ENCODE measurements around the gene OLIG2. TPM values are rescaled to one million over a fixed set of nuclear protein-coding genes. Genes with fewer than 3 reads are reported as not detected.

OLIG2 gene
- total RNA-seq, 1 donor from 2014 or later = not detected

- no peak for DNase-seq
- intact Hi-C loops (cut with micrococcal nuclease) = no loop called here
- ATAC-seq = no peak
Measured at GRCh38 chr21:33029975-33030461, 4.3 kb downstream of the OLIG2 start.

- DNase-seq = no peak
- intact Hi-C loops (cut with micrococcal nuclease) = no loop called here
- no peak for ATAC-seq
Measured at GRCh38 chr21:33030633-33031032, 4.9 kb downstream of the OLIG2 start.

- DNase-seq (no peak), ATAC-seq (no peak)
- intact Hi-C loops (cut with micrococcal nuclease) = no loop called here
Measured at GRCh38 chr21:33031152-33031911, 5.6 kb downstream of the OLIG2 start.

DNA sequence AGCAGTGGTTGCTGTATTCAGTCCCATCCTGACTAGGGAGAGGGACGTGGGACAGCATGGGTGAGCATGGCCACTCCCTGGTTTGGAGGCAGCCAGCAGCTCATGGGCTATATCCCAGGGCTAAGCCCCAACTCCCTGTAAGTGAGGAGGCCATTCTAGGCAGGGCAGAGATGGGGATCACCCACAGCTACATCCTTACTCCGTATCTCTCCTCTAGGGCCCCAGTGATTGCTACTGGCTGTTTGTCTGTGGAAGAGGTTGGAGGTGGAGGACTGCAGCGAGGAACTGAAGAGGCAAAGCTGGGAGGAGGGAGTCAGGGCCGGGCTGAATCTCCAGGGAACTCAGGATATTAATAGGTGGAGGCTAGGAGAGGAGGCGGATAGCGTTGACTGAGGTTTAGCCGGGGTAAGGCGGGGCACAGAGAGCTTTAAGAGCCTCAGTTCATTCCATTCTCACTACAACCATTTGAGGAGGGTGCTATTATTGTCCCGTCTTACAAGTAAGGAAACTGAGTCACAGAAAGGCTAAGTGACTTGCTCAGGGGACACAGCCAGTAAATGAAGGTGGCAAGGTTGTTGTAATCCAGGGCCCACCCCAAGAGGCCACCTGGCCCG, 6.8 kb downstream of the OLIG2 start:
- intact Hi-C loops (cut with micrococcal nuclease) = no loop called here
- no peak for DNase-seq
- ATAC-seq = no peak

GRCh38 chr21:33033094-33033951, 7.6 kb downstream of the OLIG2 start:
- intact Hi-C loops (cut with micrococcal nuclease) = no loop called here
- ATAC-seq = no peak
- no peak for DNase-seq

DNA sequence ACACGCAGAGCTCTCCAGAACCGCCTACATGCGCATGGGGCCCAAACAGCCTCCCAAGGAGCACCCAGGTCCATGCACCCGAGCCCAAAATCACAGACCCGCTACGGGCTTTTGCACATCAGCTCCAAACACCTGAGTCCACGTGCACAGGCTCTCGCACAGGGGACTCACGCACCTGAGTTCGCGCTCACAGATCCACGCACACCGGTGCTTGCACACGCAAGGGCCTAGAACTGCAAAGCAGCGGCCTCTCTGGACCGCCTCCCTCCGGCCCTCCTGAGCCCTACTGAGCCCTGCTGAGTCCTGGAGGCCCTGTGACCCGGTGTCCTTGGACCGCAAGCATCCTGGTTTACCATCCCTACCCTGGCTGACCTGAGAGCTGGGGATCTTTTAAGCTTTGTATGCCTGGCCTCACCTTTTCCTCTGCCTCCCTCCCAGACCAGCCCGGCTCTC, 8.3 kb downstream of the OLIG2 start:
- intact Hi-C loops (cut with micrococcal nuclease) = no loop called here
- ATAC-seq (no peak), DNase-seq (no peak)

DNA sequence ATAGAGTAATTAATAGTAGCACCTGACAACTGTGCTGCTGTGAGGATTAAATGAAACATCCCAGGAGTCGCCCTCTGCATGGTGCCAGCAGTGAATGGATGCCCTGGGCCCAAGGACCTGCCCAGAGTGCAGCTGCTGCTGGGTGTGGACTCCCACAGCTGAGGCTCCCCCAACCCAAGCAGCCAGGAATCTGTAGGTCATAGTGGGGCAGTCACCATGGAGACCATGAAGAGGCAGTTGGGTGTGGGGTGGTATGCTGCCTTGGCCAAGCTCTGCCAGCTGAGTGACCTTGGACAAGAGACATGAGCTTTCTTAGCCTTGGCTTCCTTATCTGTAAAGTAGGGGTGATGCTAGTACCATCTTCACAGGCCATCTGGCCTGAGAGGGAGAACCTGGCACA, 9.4 kb downstream of the OLIG2 start:
- no peak for DNase-seq
- intact Hi-C loops (cut with micrococcal nuclease) = no loop called here
- no peak for ATAC-seq

GRCh38 chr21:33036430-33037162, 10.9 kb downstream of the OLIG2 start:
- intact Hi-C loops (cut with micrococcal nuclease) = no loop called here
- ATAC-seq (peak; percentile 64), DNase-seq (peak; percentile 50)

GRCh38 chr21:33037501-33037900, 11.8 kb downstream of the OLIG2 start:
- no peak for ATAC-seq

DNA sequence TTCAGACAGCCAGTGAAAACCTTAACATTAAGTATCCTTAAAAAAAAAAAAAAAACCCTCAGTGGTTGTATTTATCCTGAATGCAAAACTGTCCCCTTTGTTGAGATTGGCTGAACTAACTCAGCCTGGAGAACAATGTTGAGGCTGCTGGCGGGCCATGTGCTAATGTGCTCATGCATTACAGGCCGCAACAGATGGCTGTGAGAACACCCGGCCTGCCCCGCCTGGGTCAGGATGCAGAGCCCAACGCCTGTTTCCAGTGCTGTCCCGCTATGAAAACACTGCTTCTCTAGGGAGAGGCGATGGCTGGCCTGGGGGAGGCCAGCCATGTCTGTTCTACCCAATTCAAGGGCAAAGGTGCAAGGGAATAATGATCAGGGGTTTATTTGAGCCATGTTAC, 13.8 kb downstream of the OLIG2 start:
- intact Hi-C loops (cut with micrococcal nuclease) = no loop called here
- no peak for DNase-seq
- ATAC-seq = no peak

More at GRCh38 chr21:33037501-33037900, 11.8 kb downstream of the OLIG2 start:
- intact Hi-C loops (cut with micrococcal nuclease) = no loop called here
- no peak for DNase-seq

GRCh38 chr21:33040215-33040614, 14.5 kb downstream of the OLIG2 start:
- intact Hi-C loops (cut with micrococcal nuclease) = no loop called here
- no peak for ATAC-seq

GRCh38 chr21:33041981-33042380, 16.2 kb downstream of the OLIG2 start:
- ATAC-seq (no peak), DNase-seq (no peak)
- intact Hi-C loops (cut with micrococcal nuclease) = no loop called here

More at GRCh38 chr21:33040215-33040614, 14.5 kb downstream of the OLIG2 start:
- no peak for DNase-seq

DNA sequence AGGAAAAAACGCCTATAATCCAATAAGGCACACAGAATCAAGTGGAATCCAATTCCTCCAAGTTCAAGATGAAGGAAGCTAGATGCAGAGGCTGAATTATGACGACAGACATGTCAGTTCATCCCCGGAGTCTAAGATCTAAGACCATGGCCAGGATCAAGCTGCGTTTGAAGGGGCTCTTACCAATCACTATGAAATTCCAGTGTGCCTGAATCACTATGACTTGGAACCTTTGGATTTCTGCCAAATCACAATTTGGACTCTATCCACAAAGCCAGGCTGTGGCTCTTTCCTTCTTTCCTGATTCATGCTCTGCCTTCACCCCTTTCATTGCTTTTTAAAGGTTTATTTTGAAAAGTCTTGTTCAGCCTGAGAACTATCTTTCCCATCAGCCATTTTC, 17.1 kb downstream of the OLIG2 start:
- intact Hi-C loops (cut with micrococcal nuclease) = no loop called here
- ATAC-seq (no peak), DNase-seq (no peak)

- no peak for DNase-seq
- no peak for ATAC-seq
- intact Hi-C loops (cut with micrococcal nuclease) = no loop called here
Measured at GRCh38 chr21:33046455-33046854, 20.7 kb downstream of the OLIG2 start.

DNA sequence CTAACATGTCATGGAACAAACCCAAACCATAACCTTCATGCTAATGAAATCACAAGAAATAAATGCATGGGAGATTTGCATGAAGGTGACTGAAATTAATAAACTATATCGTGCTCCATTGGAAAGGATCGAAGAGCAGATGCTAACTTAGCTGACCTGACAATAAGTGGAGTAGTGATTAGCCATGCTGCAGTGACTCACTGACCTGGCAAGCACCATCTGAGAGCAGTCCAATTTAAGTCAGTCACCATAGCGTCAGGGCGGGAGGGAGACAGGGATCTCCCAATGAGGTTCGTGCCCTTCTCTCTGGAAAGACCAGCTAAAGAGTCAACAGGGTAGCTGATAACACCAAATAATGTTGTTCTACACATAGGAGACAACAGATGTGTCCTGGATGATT, 21.5 kb downstream of the OLIG2 start:
- DNase-seq (no peak), ATAC-seq (peak; percentile 70)
- intact Hi-C loops (cut with micrococcal nuclease) = no loop called here

- ATAC-seq = peak; percentile 75
- intact Hi-C loops (cut with micrococcal nuclease) = no loop called here
- peak; percentile 48 for DNase-seq
Measured at GRCh38 chr21:33051925-33052324, 26.2 kb downstream of the OLIG2 start.

GRCh38 chr21:33053951-33054350, 28.2 kb downstream of the OLIG2 start:
- DNase-seq (no peak), ATAC-seq (no peak)
- intact Hi-C loops (cut with micrococcal nuclease) = no loop called here

- intact Hi-C loops (cut with micrococcal nuclease) = no loop called here
- ATAC-seq (no peak), DNase-seq (no peak)
Measured at GRCh38 chr21:33055991-33056390, 30.3 kb downstream of the OLIG2 start.

DNA sequence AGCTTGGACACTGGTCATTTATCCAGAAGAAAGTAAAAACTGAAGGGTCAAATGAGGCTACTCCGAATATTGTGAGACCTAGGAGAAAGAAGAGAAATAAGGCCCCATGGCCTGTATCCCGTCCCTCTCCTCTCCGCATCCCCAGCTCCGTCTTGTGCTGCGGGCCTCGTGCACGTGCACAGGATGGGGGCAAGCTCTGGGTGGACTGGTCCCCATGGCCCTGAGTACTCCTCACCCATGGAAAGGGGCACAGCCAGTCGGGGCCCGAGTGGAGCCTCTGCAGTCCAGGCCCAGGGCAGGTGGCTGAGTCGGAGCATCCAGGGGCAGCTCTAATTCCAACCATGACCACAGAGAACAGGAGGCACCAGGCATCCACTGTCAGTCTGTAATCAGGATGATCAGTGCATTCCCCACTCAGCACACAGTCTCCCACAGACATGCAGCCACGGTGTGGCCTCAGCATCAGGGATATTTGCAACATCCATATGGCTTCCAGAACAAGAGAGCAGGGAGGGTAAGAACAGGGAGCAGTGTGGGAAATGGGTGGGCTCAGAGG, 31.7 kb downstream of the OLIG2 start:
- DNase-seq (no peak), ATAC-seq (no peak)
- intact Hi-C loops (cut with micrococcal nuclease) = no loop called here
